HEK293T (cell line): ENCODE data around the gene L2HGDH.

ENCODE experiments used
- ARNT ChIP-seq: fragments of 450-650 bp; IDR thresholded peaks from 2 replicates; pipeline ENCODE4 v1.6.1; 2017; ENCODE audit warnings: mild to moderate bottlenecking
- CTBP1 ChIP-seq: fragments of 450-650 bp; IDR thresholded peaks from 2 replicates; pipeline ENCODE4 v1.6.1; 2016; ENCODE audit warnings: borderline replicate concordance
- HDGF ChIP-seq: fragments of 450-650 bp; IDR thresholded peaks from 2 replicates; pipeline ENCODE4 v1.6.1; 2017; ENCODE audit warnings: antibody characterized with exemption, borderline replicate concordance
- NFRKB ChIP-seq: fragments of 450-650 bp; IDR thresholded peaks from 2 replicates; pipeline ENCODE4 v1.6.1; 2016; ENCODE audit warnings: mild to moderate bottlenecking, moderate library complexity
- SP1 ChIP-seq: fragments of 450-650 bp; IDR thresholded peaks from 2 replicates; pipeline ENCODE4 v1.6.1; 2017
- SUZ12 ChIP-seq: fragments of 450-650 bp; IDR thresholded peaks from 2 replicates; pipeline ENCODE4 v1.6.1; 2016; ENCODE audit warnings: mild to moderate bottlenecking

- TF ChIP-seq ARNT: no peak
- TF ChIP-seq SP1: no peak
- no peak for TF ChIP-seq HDGF
- no peak for TF ChIP-seq SUZ12
- no peak for TF ChIP-seq CTBP1
- no peak for TF ChIP-seq NFRKB
Measured at GRCh38 chr14:50354527-50354926, 42.5 kb upstream of the L2HGDH start.
